ENCODE measurements around the gene AQP1.

Gene AQP1

GRCh38 chr7:30907527-30908267, 4.0 kb upstream of the AQP1 start:
- no peak for DNase-seq

DNA sequence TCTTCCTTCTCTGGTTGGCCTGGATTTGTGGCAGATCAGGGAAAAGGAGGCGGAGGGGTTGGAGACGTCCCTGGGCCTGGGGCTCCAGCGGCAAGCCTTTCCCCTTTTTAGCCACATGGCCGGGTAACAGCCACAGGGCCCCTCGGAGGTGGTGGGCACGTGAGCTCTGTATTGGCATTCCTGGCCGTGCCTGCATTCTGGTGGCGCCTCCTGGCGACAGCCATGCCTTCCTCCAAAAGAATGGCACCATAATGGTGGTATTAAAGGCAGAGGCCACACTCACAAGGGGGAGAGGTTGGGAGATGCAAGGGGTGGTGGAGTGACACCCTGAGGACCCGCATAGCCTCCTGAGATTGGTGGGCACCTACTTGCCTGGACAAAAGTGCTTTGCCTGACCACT, 3.0 kb upstream of the AQP1 start:
- no peak for DNase-seq

DNA sequence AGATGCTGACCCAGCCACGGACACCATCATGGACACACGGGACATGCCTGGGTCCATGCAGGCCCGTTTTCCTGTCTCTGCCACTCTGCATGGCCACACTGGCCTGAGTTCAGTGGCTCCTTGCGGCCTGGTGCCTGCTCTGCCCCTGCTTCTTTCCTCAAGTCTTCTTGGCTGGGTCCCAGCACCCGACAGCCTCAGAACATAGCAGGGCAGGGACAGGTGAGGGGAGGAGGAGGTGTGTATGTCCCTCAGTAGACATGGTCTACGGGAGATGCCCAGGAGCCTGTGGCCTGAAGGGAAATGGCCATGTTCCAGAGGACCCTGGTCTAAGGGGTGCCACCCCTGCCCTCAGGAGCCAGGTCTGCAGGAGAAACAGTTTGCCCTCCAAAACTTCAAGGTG, 2.2 kb upstream of the AQP1 start:
- no peak for DNase-seq

DNA sequence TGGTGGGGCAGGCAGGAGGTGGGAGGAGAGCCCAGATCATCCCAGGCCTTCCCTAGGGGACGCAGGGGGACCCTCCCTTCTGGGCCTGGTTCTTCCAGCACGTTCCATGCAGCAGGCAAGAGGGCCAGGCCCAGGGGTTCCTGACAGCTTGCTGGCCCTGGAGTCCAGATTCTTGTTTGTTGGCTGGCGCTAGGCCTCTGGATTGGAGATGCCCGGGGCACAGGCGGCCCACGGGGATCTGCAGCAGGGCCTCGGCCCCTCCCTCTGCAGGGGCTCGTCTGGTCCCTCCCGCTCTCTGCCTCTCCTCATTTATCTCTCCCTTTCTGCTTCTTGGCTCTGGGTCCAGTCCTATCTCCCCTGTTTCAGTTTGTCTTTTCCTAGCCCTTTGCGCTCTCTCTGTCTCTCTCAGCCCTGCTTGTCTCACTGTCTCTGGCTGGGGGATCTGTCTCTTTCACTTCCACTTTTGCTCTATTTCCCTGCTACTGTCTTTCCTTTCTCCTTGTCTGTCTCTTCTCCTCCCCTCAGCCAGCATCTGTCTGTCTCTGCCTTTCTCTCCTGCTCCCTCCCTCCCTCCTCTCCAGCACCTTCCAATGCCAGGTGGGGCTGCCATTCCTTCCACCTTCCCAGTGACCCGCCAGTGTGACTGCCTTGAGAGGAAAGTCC, 1.1 kb upstream of the AQP1 start:
- DNase-seq: no peak

GRCh38 chr7:30911133-30911532, 520 bp upstream of the AQP1 start:
- no peak for DNase-seq

DNA sequence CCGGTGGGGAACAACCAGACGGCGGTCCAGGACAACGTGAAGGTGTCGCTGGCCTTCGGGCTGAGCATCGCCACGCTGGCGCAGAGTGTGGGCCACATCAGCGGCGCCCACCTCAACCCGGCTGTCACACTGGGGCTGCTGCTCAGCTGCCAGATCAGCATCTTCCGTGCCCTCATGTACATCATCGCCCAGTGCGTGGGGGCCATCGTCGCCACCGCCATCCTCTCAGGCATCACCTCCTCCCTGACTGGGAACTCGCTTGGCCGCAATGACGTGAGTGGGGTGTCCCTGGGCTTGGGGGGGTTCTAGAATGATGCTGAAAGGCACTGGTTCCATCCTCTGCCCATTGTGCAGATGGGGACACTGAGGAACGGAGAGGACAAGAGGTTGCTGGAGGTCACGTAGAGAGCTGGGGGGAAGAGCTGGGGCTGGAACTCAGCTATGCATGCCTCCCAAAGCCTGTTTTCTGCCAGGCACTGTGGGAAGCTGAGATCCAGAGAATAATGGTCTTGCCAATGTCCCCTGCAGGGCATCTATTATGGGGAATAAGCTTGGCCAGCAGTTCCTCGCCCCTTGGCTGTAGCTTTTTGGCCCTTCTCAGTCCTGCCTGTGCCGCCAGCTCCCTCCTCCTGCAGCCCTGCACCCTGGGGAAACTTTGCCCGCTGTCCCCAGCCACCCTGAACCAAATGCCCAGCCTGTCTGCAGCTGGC, 523 bp downstream of the AQP1 start:
- no peak for DNase-seq

DNA sequence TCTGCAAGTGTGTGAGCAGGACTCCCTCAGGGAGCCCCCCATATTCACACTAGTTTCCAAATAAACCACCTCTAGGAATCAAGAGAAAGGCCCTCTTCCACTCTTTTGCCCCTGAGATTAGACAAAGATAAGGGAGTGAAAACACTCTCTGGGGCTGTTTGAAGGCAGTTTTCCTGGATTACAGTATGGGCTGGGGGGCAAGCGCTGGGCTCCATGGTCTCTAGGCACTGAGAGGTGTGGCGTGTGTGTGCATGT, 1.0 kb downstream of the AQP1 start:
- no peak for DNase-seq

- no peak for DNase-seq
Observed at GRCh38 chr7:30912986-30913811, 1.5 kb downstream of the AQP1 start.

DNA sequence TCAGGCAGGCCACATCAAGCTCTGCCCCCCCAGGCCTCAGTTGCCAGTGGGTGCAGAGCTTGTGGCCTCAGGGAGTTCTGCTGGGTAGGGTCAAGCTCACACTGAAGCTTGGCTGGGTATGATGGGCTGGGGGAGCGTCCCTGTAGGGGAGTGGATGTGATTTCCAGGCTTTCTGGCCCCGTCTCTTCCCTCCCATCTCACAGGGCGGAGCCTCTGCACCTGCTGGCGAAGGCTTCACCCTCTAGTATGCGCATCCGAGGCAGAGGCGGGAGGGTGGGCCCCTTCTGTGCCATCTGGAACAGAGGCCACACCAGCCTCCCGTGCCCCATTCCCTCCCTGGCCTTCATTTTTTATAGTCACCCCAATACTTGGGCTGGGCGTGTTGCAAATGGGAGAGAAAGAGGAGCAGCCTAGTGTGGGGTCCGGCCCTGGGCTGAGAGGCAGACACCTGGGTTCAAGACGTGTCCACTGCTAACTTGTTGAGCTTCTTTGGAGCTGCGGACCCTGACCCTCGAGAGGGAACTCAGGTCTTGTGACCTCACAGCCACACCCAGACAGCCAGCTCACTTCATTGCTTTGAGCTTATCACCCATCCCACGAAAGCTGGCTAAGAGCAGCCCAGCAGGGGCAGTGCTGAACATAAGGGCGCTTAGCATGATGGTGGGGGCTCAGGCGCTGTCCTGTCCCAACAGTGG, 2.3 kb downstream of the AQP1 start:
- DNase-seq: no peak

- DNase-seq: no peak
Observed at GRCh38 chr7:30914596-30914995, 2.9 kb downstream of the AQP1 start.

GRCh38 chr7:30915005-30915601, 3.5 kb downstream of the AQP1 start:
- no peak for DNase-seq

GRCh38 chr7:30915751-30916150, 4.1 kb downstream of the AQP1 start:
- no peak for DNase-seq

- no peak for DNase-seq
Observed at GRCh38 chr7:30916255-30916654, 4.6 kb downstream of the AQP1 start.

DNA sequence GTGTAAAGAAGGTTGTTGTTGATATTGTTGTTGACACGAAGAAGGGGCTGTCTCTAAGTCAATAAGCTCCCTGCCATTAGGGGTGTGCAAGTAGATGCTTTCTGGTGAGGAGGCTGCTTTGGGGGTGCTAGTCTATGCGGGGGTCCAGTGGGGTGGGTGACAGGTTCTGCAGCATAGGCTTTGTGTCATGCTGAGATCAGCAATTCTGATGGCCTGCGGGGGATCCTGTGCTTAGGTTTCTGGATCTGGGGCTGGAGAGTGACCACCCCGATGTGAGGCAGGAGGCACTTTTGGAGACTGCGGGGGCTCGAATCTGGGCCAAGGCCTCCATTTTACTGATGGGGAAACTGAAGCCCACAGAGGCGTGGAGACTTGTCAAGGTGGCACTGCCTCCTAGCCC, 5.1 kb downstream of the AQP1 start:
- no peak for DNase-seq

DNA sequence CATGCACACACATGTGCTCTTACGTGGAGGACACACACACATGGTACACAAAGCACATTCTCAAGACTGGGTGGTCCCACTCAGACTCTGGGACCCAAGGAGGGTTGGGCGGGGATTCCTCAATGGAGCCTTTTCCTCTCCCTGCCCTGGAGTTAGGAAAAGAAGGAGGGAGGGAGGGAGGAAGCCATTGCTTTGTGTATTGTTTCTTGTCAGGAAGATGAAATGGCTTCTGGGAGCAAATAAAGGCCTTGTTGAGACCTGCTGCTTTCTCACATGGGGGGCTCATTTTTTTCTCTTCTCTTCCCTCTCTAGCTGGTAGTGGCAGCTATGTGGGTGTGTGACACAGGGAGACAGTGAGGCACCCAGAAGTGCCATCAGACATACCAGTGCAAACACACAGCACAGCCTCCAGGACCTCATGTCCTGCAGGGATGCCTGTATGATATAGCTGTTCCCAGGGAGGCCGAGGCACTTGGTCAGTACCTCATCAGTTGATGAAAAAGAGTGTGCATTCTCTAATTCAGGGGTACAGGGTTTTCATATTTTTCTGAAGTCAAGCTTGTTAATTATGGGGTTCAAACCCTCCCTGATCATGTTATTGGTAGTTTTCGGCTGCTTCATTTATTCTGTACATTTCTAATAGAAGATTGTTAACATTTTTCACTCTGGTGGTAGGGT, 5.7 kb downstream of the AQP1 start:
- no peak for DNase-seq

GRCh38 chr7:30918676-30919075, 7.0 kb downstream of the AQP1 start:
- DNase-seq: no peak

- no peak for DNase-seq
Observed at GRCh38 chr7:30920021-30920583, 8.4 kb downstream of the AQP1 start.

- DNase-seq: no peak
Observed at GRCh38 chr7:30920584-30921539, 9.2 kb downstream of the AQP1 start.

- DNase-seq: no peak
Observed at GRCh38 chr7:30921540-30922401, 10.1 kb downstream of the AQP1 start.

All from stimulated activated CD4-positive, alpha-beta T cell treated with anti-CD3 and anti-CD28 coated beads, Interleukin-12 subunit alpha, Interleukin-12 subunit beta, amount 100 ng/mL, for 4 hours (primary cell).